ENCODE data around the gene BEAN1. TPM values are rescaled to one million over a fixed set of nuclear protein-coding genes. Genes with fewer than 3 reads are reported as not detected.

Gene BEAN1
- total RNA-seq, 1 donor from 2014 or later, result 1.2 TPM

DNA sequence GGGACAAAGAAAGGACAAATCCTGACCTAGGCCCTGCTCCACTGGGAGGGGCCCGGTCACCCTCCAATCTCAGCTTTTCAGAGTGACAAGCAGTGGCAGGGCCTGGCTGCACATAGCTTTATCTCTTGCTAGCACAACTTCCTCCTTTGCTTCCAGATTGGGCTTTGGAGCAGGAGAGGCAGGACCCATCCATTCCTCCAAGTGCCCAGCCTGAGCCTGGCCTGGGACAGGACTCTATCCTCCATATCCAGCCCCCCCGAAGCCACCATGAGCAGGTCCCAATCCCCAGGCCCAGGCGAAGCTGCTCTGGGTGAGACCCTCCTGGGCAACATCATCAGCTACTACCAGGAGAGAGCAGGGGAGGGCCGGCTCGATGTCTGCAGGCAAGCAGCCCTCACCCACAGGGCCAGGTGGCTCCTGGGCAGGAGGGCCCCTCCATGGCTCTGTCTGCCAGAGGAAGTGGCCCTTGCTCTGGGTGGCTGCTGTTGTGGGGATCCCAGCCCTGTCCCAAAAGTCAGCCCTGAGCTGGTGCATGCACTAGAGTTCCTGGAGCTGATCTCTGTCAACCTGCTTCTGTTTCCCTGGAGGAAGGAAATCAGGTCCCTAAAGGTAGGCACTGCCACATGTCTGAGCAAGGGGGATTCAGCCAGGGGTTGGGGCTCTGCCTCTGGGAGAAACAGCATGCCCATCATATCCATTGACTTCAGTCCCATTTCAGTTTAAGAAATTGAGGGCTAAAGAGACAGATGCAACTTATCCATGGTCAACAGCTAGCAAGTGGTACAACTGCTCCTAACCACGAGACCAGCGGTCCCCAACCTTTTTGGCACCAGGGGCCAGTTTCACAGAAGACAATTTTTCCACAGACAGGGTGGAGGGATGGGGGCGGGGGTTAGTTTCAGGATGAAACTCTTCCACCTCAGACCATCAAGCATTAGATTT, 64.0 kb downstream of the BEAN1 start:
- no peak for DNase-seq (ENCODE audit: low read depth)
- Histone ChIP-seq H2AFZ (ENCODE audit: low read depth, low read length) (no peak overlapping the region), H3K4me1 (ENCODE audit: insufficient read depth, low read length) (peaks cover 18% of the 10 kb centered on the region), H3K27ac (ENCODE audit: low read depth, low read length) (no peak overlapping the region), H3K4me2 (ENCODE audit: low read length) (no peak overlapping the region), H3K79me2 (ENCODE audit: insufficient read depth, low read length) (no peaks in the 10 kb centered on the region), H3K9ac (ENCODE audit: low read length) (no peak overlapping the region), H4K20me1 (ENCODE audit: insufficient read depth, low read length) (no peaks in the 10 kb centered on the region), H3K27me3 (ENCODE audit: insufficient read depth, low read length) (no peaks in the 10 kb centered on the region), H3K9me3 (ENCODE audit: insufficient read depth, low read depth, low read length) (no peaks in the 10 kb centered on the region), H3K36me3 (ENCODE audit: insufficient read depth, low read length) (no peaks in the 10 kb centered on the region), H3K4me3 (ENCODE audit: insufficient read depth, low read depth, low read length) (no peak overlapping the region)
- peaks cover 6% of the 10 kb centered on the region for H3K36me3 Mint-ChIP-seq (ENCODE audit: low read depth, unreplicated experiment)
- H3K27ac Mint-ChIP-seq (ENCODE audit: unreplicated experiment), result no peak overlapping the region
- no peak for FAIRE-seq
- peaks cover 10% of the 10 kb centered on the region for H3K4me1 Mint-ChIP-seq (ENCODE audit: low read depth, unreplicated experiment)
- TF ChIP-seq, protein P1, sequence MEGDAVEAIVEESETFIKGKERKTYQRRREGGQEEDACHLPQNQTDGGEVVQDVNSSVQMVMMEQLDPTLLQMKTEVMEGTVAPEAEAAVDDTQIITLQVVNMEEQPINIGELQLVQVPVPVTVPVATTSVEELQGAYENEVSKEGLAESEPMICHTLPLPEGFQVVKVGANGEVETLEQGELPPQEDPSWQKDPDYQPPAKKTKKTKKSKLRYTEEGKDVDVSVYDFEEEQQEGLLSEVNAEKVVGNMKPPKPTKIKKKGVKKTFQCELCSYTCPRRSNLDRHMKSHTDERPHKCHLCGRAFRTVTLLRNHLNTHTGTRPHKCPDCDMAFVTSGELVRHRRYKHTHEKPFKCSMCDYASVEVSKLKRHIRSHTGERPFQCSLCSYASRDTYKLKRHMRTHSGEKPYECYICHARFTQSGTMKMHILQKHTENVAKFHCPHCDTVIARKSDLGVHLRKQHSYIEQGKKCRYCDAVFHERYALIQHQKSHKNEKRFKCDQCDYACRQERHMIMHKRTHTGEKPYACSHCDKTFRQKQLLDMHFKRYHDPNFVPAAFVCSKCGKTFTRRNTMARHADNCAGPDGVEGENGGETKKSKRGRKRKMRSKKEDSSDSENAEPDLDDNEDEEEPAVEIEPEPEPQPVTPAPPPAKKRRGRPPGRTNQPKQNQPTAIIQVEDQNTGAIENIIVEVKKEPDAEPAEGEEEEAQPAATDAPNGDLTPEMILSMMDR (IDR thresholded peaks at IDR 0.05; ENCODE audit: insufficient read depth, low read depth, low read length), result no peak
- TF ChIP-seq EZH2 (IDR thresholded peaks at IDR 0.05; ENCODE audit: insufficient read depth, low read length), result no peak
- H3K9me3 Mint-ChIP-seq (ENCODE audit: unreplicated experiment), result peaks cover 5% of the 10 kb centered on the region
- H3K27me3 Mint-ChIP-seq (ENCODE audit: low read depth, unreplicated experiment), result peaks cover 25% of the 10 kb centered on the region
- no peak overlapping the region for H3K4me3 Mint-ChIP-seq (ENCODE audit: unreplicated experiment)

DNA sequence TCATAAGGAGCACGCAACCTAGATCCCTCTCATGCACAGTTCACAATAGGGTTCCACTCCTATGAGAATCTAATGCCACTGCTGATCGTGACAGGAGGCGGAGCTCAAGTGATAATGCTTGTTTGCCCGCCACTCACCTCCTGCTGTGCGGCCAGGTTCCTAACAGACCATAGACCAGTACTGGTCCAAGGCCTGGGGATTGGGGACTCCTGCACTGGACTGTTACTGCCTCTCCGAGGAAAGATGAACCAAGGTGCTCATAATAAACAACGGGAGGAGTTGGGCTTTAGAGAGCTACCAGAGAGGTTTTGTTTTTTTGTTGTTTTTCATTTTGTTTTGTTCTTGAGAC, 64.6 kb downstream of the BEAN1 start:
- Mint-ChIP-seq H3K36me3 (ENCODE audit: low read depth, unreplicated experiment) (peaks cover 9% of the 10 kb centered on the region), H3K27me3 (ENCODE audit: low read depth, unreplicated experiment) (peaks cover 25% of the 10 kb centered on the region), H3K4me3 (ENCODE audit: unreplicated experiment) (no peak overlapping the region), H3K9me3 (ENCODE audit: unreplicated experiment) (peaks cover 8% of the 10 kb centered on the region), H3K4me1 (ENCODE audit: low read depth, unreplicated experiment) (peaks cover 9% of the 10 kb centered on the region), H3K27ac (ENCODE audit: unreplicated experiment) (no peak overlapping the region)
- no peak overlapping the region for H3K4me3 ChIP-seq (ENCODE audit: insufficient read depth, low read depth, low read length)
- no peak overlapping the region for H3K4me2 ChIP-seq (ENCODE audit: low read length)
- H3K9me3 ChIP-seq (ENCODE audit: insufficient read depth, low read depth, low read length), result no peaks in the 10 kb centered on the region
- H3K4me1 ChIP-seq (ENCODE audit: insufficient read depth, low read length), result peaks cover 15% of the 10 kb centered on the region
- TF ChIP-seq, protein P1 (IDR thresholded peaks at IDR 0.05; ENCODE audit: insufficient read depth, low read depth, low read length), result no peak
- H3K27me3 ChIP-seq (ENCODE audit: insufficient read depth, low read length), result no peaks in the 10 kb centered on the region
- no peak for DNase-seq (ENCODE audit: low read depth)
- H3K79me2 ChIP-seq (ENCODE audit: insufficient read depth, low read length), result no peaks in the 10 kb centered on the region
- H4K20me1 ChIP-seq (ENCODE audit: insufficient read depth, low read length), result no peaks in the 10 kb centered on the region
- H3K36me3 ChIP-seq (ENCODE audit: insufficient read depth, low read length), result no peaks in the 10 kb centered on the region
- no peak overlapping the region for H3K27ac ChIP-seq (ENCODE audit: low read depth, low read length)
- FAIRE-seq, result no peak
- H2AFZ ChIP-seq (ENCODE audit: low read depth, low read length), result no peak overlapping the region
- no peak overlapping the region for H3K9ac ChIP-seq (ENCODE audit: low read length)

Data from astrocyte (in vitro differentiated cells and primary cell).